ENCODE results near the gene PRKCB.

- TF ChIP-seq CTCF (IDR thresholded peaks at IDR 0.05; ENCODE audit: low read depth, low read length) (no peak), EZH2phosphoT487 (IDR thresholded peaks at IDR 0.05; ENCODE audit: low read depth) (no peak)
Measured at GRCh38 chr16:23947838-23948237, 112.1 kb downstream of the PRKCB start.

Measured in OCI-LY3 (cell line).